Measurements from ENCODE around the gene SIGMAR1. TPM values are rescaled to one million over a fixed set of nuclear protein-coding genes. Genes with fewer than 3 reads are reported as not detected.
A peak's percentile ranks its signal among the peaks of the same experiment; 100 is the strongest.

SIGMAR1 gene
- total RNA-seq, 2 donors from 2014 or later = 49.6 to 114 TPM

DNA sequence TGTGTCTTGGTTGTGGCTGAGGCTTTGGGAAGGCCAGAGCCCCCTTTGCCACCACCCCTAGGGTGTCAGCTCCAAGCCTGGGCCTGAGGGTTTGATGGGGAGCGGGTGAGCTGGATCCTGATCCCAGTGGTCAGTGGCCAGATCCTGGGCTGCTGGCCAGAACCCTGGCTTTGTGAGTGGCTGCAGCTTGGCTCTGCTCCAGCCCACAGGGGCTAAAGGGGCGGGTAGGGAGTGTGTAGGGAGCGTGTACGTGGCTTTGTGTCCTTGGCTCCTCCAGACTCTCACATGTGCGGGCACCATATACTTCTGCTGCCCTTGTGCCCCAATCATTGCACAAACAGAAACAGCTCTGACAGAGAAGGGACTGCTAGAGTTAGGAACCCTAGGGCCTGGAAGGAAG is 13.2 kb upstream of the SIGMAR1 start:
- no peaks in the 10 kb centered on the region for H3K36me3 ChIP-seq
- H3K4me3 ChIP-seq = no peak overlapping the region
- peak overlapping the region; percentile 79 for H3K27ac ChIP-seq
- intact Hi-C loops (cut with DNase I) = no loop called here
- peaks cover 14% of the 10 kb centered on the region for H3K4me1 ChIP-seq
- no peaks in the 10 kb centered on the region for H3K27me3 ChIP-seq
- no peak overlapping the region for H3K9ac ChIP-seq (ENCODE audit: low read depth in 2 of 2, low read length in 2 of 2)
- no peaks in the 10 kb centered on the region for H3K9me3 ChIP-seq
- no peak for TF ChIP-seq CTCF (IDR thresholded peaks at IDR 0.05)
- no peak for DNase-seq

DNA sequence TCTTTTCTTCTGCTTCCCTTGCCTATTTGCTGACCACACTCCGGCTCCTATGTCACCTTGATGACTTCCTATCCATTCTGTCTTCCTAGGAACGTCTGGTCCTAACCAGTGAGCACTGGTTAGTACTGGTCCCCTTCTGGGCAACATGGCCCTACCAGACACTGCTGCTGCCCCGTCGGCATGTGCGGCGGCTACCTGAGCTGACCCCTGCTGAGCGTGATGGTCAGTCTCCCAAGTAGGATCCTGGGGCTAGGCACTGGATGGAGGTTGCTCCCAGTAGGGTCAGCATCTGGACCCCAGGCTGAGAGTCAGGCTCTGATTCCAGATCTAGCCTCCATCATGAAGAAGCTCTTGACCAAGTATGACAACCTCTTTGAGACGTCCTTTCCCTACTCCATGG is 11.1 kb upstream of the SIGMAR1 start:
- H3K27ac ChIP-seq = no peak overlapping the region
- peaks cover 14% of the 10 kb centered on the region for H3K4me1 ChIP-seq
- no peak for TF ChIP-seq CTCF (IDR thresholded peaks at IDR 0.05)
- no peak overlapping the region for H3K9ac ChIP-seq (ENCODE audit: low read depth in 2 of 2, low read length in 2 of 2)
- intact Hi-C loops (cut with DNase I) = no loop called here
- no peaks in the 10 kb centered on the region for H3K9me3 ChIP-seq
- no peak for DNase-seq
- no peak overlapping the region for H3K4me3 ChIP-seq
- H3K27me3 ChIP-seq = no peaks in the 10 kb centered on the region
- H3K36me3 ChIP-seq = no peaks in the 10 kb centered on the region

- Histone ChIP-seq H3K27ac (peak overlapping the region; percentile 97), H3K27me3 (no peaks in the 10 kb centered on the region), H3K9ac (ENCODE audit: low read depth in 2 of 2, low read length in 2 of 2) (peak overlapping the region; percentile 93 to 95), H3K4me1 (peaks cover 14% of the 10 kb centered on the region), H3K36me3 (no peaks in the 10 kb centered on the region), H3K9me3 (no peaks in the 10 kb centered on the region), H3K4me3 (peak overlapping the region; percentile 88)
- peak; percentile 51 for DNase-seq
- intact Hi-C loops (cut with DNase I) = no loop called here
- no peak for TF ChIP-seq CTCF (IDR thresholded peaks at IDR 0.05)
These were observed 10.1 kb upstream of the SIGMAR1 start for GRCh38 chr9:34647651-34648050.

- Histone ChIP-seq H3K36me3 (no peaks in the 10 kb centered on the region), H3K9ac (ENCODE audit: low read depth in 2 of 2, low read length in 2 of 2) (peak overlapping the region; percentile 93 to 95), H3K27me3 (no peaks in the 10 kb centered on the region), H3K9me3 (no peaks in the 10 kb centered on the region), H3K4me3 (peak overlapping the region; percentile 88), H3K27ac (peak overlapping the region; percentile 97), H3K4me1 (peaks cover 10% of the 10 kb centered on the region)
- no peak for DNase-seq
- TF ChIP-seq CTCF (IDR thresholded peaks at IDR 0.05) = no peak
- intact Hi-C loops (cut with DNase I) = no loop called here
These were observed 9.5 kb upstream of the SIGMAR1 start for GRCh38 chr9:34647084-34647403.

DNA sequence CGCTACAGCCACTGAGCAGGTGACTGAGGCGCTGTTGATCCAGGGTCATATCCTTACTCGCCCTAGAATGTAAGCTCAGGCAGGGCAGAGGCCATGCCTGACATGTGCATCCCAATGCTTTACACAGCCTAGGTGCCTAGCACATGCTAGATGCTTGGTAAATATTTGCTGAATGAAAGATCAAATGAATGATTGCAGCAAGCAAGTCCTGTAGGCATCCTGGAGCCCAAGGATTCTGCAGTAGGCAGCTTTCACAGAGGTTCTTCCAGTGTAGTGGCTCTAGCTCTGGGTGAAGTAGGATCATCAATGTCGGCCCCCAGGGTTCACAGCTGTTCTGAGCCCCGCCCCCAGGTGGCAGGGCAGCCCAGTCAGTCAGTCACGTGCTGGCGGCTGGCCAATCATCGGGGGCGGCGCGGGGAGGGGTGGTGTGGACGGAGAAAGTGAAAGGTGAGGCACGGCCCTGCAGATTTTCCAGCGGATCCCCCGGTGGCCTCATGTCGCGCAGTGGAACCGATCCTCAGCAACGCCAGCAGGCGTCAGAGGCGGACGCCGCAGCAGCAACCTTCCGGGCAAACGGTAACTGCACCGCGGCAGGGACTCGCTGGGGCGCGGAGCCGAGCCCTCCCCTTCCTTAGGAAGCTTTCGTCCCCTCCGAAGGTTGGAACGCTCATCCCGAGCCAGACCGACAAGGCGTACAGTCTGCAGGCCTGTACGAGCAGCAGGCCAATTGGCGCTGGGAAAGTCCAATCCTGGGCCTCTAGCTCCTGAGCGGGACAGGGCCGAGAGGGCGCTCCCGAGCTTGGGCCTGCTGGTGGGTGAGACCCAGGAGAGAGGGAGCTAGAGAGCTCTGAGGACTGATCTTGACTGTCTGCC is 8.9 kb upstream of the SIGMAR1 start, which contains the start of gene GALT:
Gene GALT, plus strand, starts transcription at position 465 of the 873 bp plus-strand sequence. Its CDS starts 30 bp downstream, at position 495.
- H3K4me3 ChIP-seq = peak within 1 kb of the TSS; percentile 88
- H3K4me1 ChIP-seq = peaks cover 7% of the 10 kb centered on the region
- H3K9me3 ChIP-seq = no peaks in the 10 kb centered on the region
- H3K27me3 ChIP-seq = no peaks in the 10 kb centered on the region
- H3K9ac ChIP-seq (ENCODE audit: low read depth in 2 of 2, low read length in 2 of 2) = peak within 1 kb of the TSS; percentile 93 to 95
- TF ChIP-seq CTCF (IDR thresholded peaks at IDR 0.05) = peak; percentile 24
- intact Hi-C loops (cut with DNase I) = no loop called here
- H3K36me3 ChIP-seq = no peaks in the 10 kb centered on the region
- peak within 1 kb of the TSS; percentile 97 for H3K27ac ChIP-seq
- DNase-seq = peak; percentile 100
